Stimulated activated CD8-positive, alpha-beta memory T cell treated with anti-CD3 and anti-CD28 coated beads, Interleukin-2, amount 100 ng/mL, for 48 hours (primary cell): ENCODE results near the gene AGO4.

Experiments
- DNase-seq, 2 donors: peaks; one replicate each; pipeline ENCODE4 v3.0.0-alpha.2; 2020; ENCODE audit warnings: low read depth in 2 of 2

The AGO4 gene

DNA sequence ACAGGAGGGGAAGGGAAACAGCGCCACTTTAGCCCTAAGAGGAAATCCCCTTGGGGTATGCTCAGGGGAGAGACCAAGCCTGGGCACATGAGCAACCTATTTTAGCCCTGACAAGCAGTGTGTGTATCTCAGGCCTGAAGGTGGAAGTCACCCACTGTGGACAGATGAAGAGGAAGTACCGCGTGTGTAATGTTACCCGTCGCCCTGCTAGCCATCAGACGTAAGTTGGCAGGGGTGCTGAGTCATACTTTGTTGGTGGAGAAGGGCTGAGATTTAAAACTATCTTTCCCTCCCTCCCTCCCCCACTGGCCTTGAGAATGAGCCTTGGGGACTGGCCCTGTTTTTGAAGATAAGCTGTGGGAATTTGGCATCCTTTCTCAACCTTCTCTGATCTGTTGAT lies 86.4 kb downstream of the AGO4 start:
- DNase-seq: no peak

DNA sequence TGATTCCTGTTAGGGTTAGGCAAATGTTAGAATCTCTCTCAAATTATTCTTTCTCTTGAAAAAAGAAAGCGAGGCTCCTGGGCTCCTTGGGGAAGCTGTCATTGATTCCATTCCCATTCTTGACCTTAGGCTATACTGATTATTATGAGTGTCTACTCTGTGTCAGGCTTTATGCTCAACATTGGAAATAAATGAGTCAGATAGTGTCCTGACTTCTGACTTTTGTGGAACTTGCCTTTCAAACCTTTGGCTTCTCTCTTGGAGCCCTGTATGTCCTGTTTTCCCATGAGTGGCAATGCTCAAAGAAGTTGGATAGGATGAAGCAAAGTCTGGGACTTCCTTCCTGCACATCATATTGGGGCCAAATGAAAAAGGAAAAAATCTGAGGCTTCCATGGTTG lies 86.8 kb downstream of the AGO4 start:
- DNase-seq: no peak

DNA sequence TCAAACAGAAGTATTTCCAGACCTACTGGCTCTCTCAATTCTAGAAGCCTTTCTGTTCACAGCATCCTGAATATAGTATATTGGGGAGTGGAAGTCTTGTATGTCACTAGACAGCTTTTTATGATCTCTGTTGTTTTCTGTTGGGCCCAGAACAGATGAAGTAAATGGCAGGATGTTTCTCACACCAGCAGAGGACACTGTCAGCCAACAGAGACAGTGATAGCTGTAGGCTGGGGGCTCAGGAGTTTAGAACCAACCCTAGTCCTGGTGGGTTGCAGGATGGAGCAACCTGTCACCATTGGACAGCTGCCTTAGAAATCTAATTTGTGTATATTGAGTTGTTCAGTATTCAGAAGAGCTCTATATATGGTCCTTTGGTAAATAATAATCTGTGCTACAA lies 92.1 kb downstream of the AGO4 start:
- DNase-seq: no peak

DNA sequence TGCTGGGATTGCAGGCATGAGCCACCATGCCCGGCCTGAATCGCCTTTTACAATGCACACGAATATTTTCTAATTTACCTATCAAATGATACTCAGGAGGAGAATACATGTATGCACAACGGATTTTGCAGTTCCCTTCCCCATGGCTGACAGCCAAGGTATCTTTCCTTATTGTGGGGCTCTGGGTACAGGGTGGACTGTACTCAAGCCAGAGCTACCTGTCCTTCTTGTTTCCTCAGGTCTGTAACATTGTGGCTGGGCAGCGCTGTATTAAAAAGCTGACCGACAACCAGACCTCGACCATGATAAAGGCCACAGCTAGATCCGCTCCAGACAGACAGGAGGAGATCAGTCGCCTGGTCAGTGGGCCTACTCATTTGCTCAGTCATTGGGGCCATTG lies 93.4 kb downstream of the AGO4 start:
- no peak for DNase-seq

- DNase-seq: no peak
Observed at GRCh38 chr1:35902671-35903070, 94.9 kb downstream of the AGO4 start.
